CD4-positive, alpha-beta T cell (primary cell): Measurements from ENCODE around the gene PRKCG. TPM values are rescaled to one million over a fixed set of nuclear protein-coding genes. Genes with fewer than 3 reads are reported as not detected.

Experiments
- ATAC-seq: fragments of 200-7000 bp; cut with Tn5 transposase; one replicate; pipeline ENCODE4 v1.10.0; 2022; ENCODE audit warnings: mild to moderate bottlenecking; ENCODE audit not compliant: poor library complexity
- CTCF ChIA-PET: fragments of 350-600 bp; sonication (Branson Sonifier 250); formaldehyde crosslinking; loops from one replicate; lab custom pipeline; 2021; ENCODE audit warnings: antibody characterized with exemption, inconsistent platforms; lab: Charles Lee
- POLR2A ChIA-PET: fragments of 350-600 bp; sonication (Branson Sonifier 250); formaldehyde crosslinking; loops from one replicate; lab custom pipeline; 2021; ENCODE audit warnings: antibody characterized with exemption, inconsistent platforms; lab: Charles Lee
- DNase-seq, 14 experiments: peaks; one replicate each; pipeline ENCODE4 v3.0.0-alpha.2; 2013 to 2020; ENCODE audit warnings: mixed read lengths in 2 of 14
- H3K27ac ChIP-seq, 2 donors: one replicate each; pipeline versions ENCODE4 v1.5.1 to v1.7.0; 2013; ENCODE audit warnings: low read length in 2 of 2, low read depth in 1 of 2, mild to moderate bottlenecking in 1 of 2
- H3K27me3 ChIP-seq, 2 experiments: 1 replicate in 1 of 2; 2 replicates in 1 of 2; pipeline versions ENCODE4 v1.6.1 to v1.7.0; 2013; ENCODE audit warnings: low read length in 2 of 2, control low read depth in 1 of 2, mild to moderate bottlenecking in 1 of 2, moderate library complexity in 1 of 2; ENCODE audit not compliant: insufficient read depth in 2 of 2, control insufficient read depth in 1 of 2
- H3K36me3 ChIP-seq: one replicate; pipeline ENCODE4 v1.6.1; 2013; ENCODE audit warnings: low read length, control low read depth; ENCODE audit not compliant: insufficient read depth
- H3K4me1 ChIP-seq: one replicate; pipeline ENCODE4 v1.6.1; 2013; ENCODE audit warnings: low read length, control low read depth; ENCODE audit not compliant: insufficient read depth
- H3K4me3 ChIP-seq: one replicate; pipeline ENCODE4 v1.5.1; 2013; ENCODE audit warnings: mild to moderate bottlenecking, low read length, moderate library complexity
- H3K9me3 ChIP-seq, 2 experiments: 1 replicate in 1 of 2; 2 replicates in 1 of 2; pipeline versions ENCODE4 v1.6.1 to v1.7.0; 2013; ENCODE audit warnings: low read length in 2 of 2, mild to moderate bottlenecking in 2 of 2, control low read depth in 1 of 2, moderate library complexity in 1 of 2; ENCODE audit not compliant: control insufficient read depth in 1 of 2, insufficient read depth in 1 of 2
- H3K27ac Mint-ChIP-seq: one replicate; pipeline ENCODE4 v1.8.0; 2020; ENCODE audit warnings: mixed read lengths
- H3K27me3 Mint-ChIP-seq: one replicate; pipeline ENCODE4 v1.8.0; 2021; ENCODE audit warnings: mixed read lengths
- H3K36me3 Mint-ChIP-seq: one replicate; pipeline ENCODE4 v1.8.0; 2021; ENCODE audit warnings: low read depth, mixed read lengths
- H3K4me1 Mint-ChIP-seq: one replicate; pipeline ENCODE4 v1.8.0; 2021; ENCODE audit warnings: low read depth, mixed read lengths
- H3K4me3 Mint-ChIP-seq: one replicate; pipeline ENCODE4 v1.8.0; 2020; ENCODE audit warnings: mild to moderate bottlenecking, mixed read lengths
- H3K9me3 Mint-ChIP-seq: one replicate; pipeline ENCODE4 v1.8.0; 2020; ENCODE audit warnings: mixed read lengths
- CTCF ChIP-seq: fragments of 200-600 bp; IDR thresholded peaks from one replicate; pipeline ENCODE4 v1.8.0; 2022; ENCODE audit warnings: antibody characterized with exemption, mild to moderate bottlenecking
- intact Hi-C, 2 experiments: fragments of 100-400 bp; cut with DNase I in 1 of 2; cut with micrococcal nuclease in 1 of 2; formaldehyde crosslinking; loops; one replicate each; pipeline versions ENCODE4 v1.15.1 to v1.9.0; 2023 to 2025; cut with DNase I, micrococcal nuclease
- total RNA-seq, 174 experiments: library from RNA in 2 of 174; stranded (reverse) in 2 of 174; gene quantifications; one replicate each; pipeline ENCODE4 v1.2.3 and lab custom pipeline; 2021 to 2026

Gene PRKCG
- total RNA-seq, 2 experiments from 2014 or later, result 1.5 to 1.6 TPM

GRCh38 chr19:53892301-53892980, 10.4 kb downstream of the PRKCG start:
- H3K36me3 ChIP-seq, result no peaks in the 10 kb centered on the region
- DNase-seq (no peak), ATAC-seq (no peak)
- peaks cover 0 to 9% of the 10 kb centered on the region in 2 experiments for H3K9me3 ChIP-seq
- ChIA-PET POLR2A (no interaction called here), CTCF (no interaction called here)
- TF ChIP-seq CTCF, result no peak
- peaks cover 23 to 26% of the 10 kb centered on the region in 2 experiments for H3K27me3 ChIP-seq
- H3K4me3 Mint-ChIP-seq, result no peak overlapping the region
- H3K27ac ChIP-seq, result no peak overlapping the region
- no peak overlapping the region for H3K4me3 ChIP-seq
- H3K36me3 Mint-ChIP-seq, result no peaks in the 10 kb centered on the region
- H3K27ac Mint-ChIP-seq, result no peak overlapping the region
- peaks cover 7% of the 10 kb centered on the region for H3K4me1 ChIP-seq
- intact Hi-C loops, result loop anchor here in 1 of 2 experiments (10.0 kb wide), 1 partner anchor 298 kb away; no protein-coding TSS in a partner anchor
- H3K4me1 Mint-ChIP-seq, result no peaks in the 10 kb centered on the region
- peaks cover 51% of the 10 kb centered on the region for H3K27me3 Mint-ChIP-seq
- no peaks in the 10 kb centered on the region for H3K9me3 Mint-ChIP-seq

GRCh38 chr19:53892981-53893325, 11.0 kb downstream of the PRKCG start:
- Histone ChIP-seq H3K27ac (no peak overlapping the region), H3K27me3 (peaks cover 28% of the 10 kb centered on the region in 2 experiments), H3K9me3 (peaks cover 0 to 9% of the 10 kb centered on the region in 2 experiments), H3K4me3 (no peak overlapping the region), H3K4me1 (peaks cover 7% of the 10 kb centered on the region), H3K36me3 (no peaks in the 10 kb centered on the region)
- Mint-ChIP-seq H3K27ac (no peak overlapping the region), H3K36me3 (no peaks in the 10 kb centered on the region), H3K4me1 (no peaks in the 10 kb centered on the region), H3K27me3 (peaks cover 56% of the 10 kb centered on the region), H3K9me3 (no peaks in the 10 kb centered on the region), H3K4me3 (no peak overlapping the region)
- ChIA-PET POLR2A (no interaction called here), CTCF (no interaction called here)
- ATAC-seq, result no peak
- no peak for DNase-seq
- TF ChIP-seq CTCF, result no peak
- intact Hi-C loops, result loop anchor here in 1 of 2 experiments (10.0 kb wide), 1 partner anchor 298 kb away; no protein-coding TSS in a partner anchor

- no peak for TF ChIP-seq CTCF
- DNase-seq, result no peak
- CTCF ChIA-PET, result no interaction called here
- Histone ChIP-seq H3K4me1 (peaks cover 6% of the 10 kb centered on the region), H3K4me3 (no peak overlapping the region), H3K9me3 (peaks cover 0 to 22% of the 10 kb centered on the region in 2 experiments), H3K27ac (no peak overlapping the region), H3K36me3 (no peaks in the 10 kb centered on the region), H3K27me3 (peaks cover 34 to 39% of the 10 kb centered on the region in 2 experiments)
- POLR2A ChIA-PET, result no interaction called here
- Mint-ChIP-seq H3K27ac (no peak overlapping the region), H3K4me1 (peaks cover 5% of the 10 kb centered on the region), H3K36me3 (no peaks in the 10 kb centered on the region), H3K9me3 (no peaks in the 10 kb centered on the region), H3K27me3 (peaks cover 74% of the 10 kb centered on the region), H3K4me3 (no peak overlapping the region)
- ATAC-seq, result no peak
- intact Hi-C loops, result loop anchor here in 1 of 2 experiments (10.0 kb wide), 1 partner anchor 300 kb away; no protein-coding TSS in a partner anchor
Measured at GRCh38 chr19:53894707-53895106, 12.7 kb downstream of the PRKCG start.
